Endothelial cell of umbilical vein (primary cell): ENCODE measurements around the gene WDR31. TPM values are rescaled to one million over a fixed set of nuclear protein-coding genes. Genes with fewer than 3 reads are reported as not detected.

Source experiments
- BruUV-seq: library from RNA; stranded (reverse); fragments of 400-500 nt; replicated peaks from 2 replicates; lab custom pipeline; 2021; lab: Mats Ljungman, UMichigan
- CTCF ChIA-PET: fragments of 300-600, 350-600 bp; sonication (Branson Sonifier 250); formaldehyde crosslinking; loops from one replicate; lab custom pipeline; 2021; ENCODE audit warnings: antibody characterized with exemption, inconsistent platforms; lab: Charles Lee
- POLR2A ChIA-PET: fragments of 300-600, 350-600 bp; sonication (Branson Sonifier 250); formaldehyde crosslinking; loops from one replicate; lab custom pipeline; 2021; ENCODE audit warnings: antibody characterized with exemption, inconsistent platforms; lab: Charles Lee
- DNase-seq: peaks from one replicate; pipeline ENCODE4 v3.0.0-alpha.2; 2011; ENCODE audit warnings: low read depth, low spot score
- FAIRE-seq: peaks from 2 replicates; lab custom pipeline; 2011; peaks lifted over from hg19 to GRCh38; lab: Jason Lieb, UNC
- H2AFZ ChIP-seq: 2 replicates; pipeline ENCODE4 v1.6.0; 2012; ENCODE audit warnings: low read depth, low read length, control low read depth, inconsistent platforms
- H3K27ac ChIP-seq: 2 replicates; pipeline ENCODE4 v1.5.1; 2011; ENCODE audit warnings: low read depth, mild to moderate bottlenecking, control low read depth, low read length, moderate library complexity; ENCODE audit not compliant: insufficient read depth
- H3K27me3 ChIP-seq, 2 experiments: 2 replicates each; pipeline versions ENCODE4 v1.6.0 to v1.6.1; 2011; ENCODE audit warnings: low read length in 2 of 2, mixed read lengths in 1 of 2; ENCODE audit not compliant: control insufficient read depth in 2 of 2, insufficient read depth in 2 of 2
- H3K36me3 ChIP-seq, 2 experiments: 2 replicates in 1 of 2; 3 replicates in 1 of 2; pipeline ENCODE4 v1.5.1; 2011; ENCODE audit warnings: low read length in 2 of 2, mild to moderate bottlenecking in 1 of 2, moderate library complexity in 1 of 2; ENCODE audit not compliant: control insufficient read depth in 2 of 2, insufficient read depth in 2 of 2; ENCODE audit errors: extremely low read depth in 1 of 2
- H3K4me1 ChIP-seq: 3 replicates; pipeline ENCODE4 v1.5.1; 2011; ENCODE audit warnings: mild to moderate bottlenecking, low read length; ENCODE audit not compliant: control insufficient read depth, insufficient read depth; ENCODE audit errors: extremely low read depth
- H3K4me2 ChIP-seq: 2 replicates; pipeline ENCODE4 v1.6.1; 2011; ENCODE audit warnings: low read length, control low read depth, mixed read lengths; ENCODE audit not compliant: insufficient read depth
- H3K4me3 ChIP-seq, 3 experiments: fragments of 200-600 bp in 1 of 3; sonication (generic), shearing (Covaris generic) in 1 of 3; replicated peaks in 1 of 3; 2 replicates each; pipeline ENCODE4 v1.5.1; 2011 to 2016; ENCODE audit warnings: control low read depth in 3 of 3, low read length in 3 of 3, mild to moderate bottlenecking in 2 of 3, inconsistent platforms in 1 of 3, low read depth in 1 of 3, moderate library complexity in 1 of 3; ENCODE audit not compliant: insufficient read depth in 1 of 3
- H3K79me2 ChIP-seq: 2 replicates; pipeline ENCODE4 v1.6.0; 2012; ENCODE audit warnings: low read length, inconsistent platforms; ENCODE audit not compliant: control insufficient read depth, insufficient read depth
- H3K9ac ChIP-seq: replicated peaks from 2 replicates; pipeline ENCODE3; 2011; ENCODE audit warnings: low read length, control low read depth; ENCODE audit not compliant: insufficient read depth; ENCODE audit errors: extremely low read depth
- H3K9me1 ChIP-seq: replicated peaks from 3 replicates; pipeline ENCODE4 v1.6.0; 2011; ENCODE audit warnings: mild to moderate bottlenecking, low read length; ENCODE audit not compliant: control insufficient read depth, insufficient read depth; ENCODE audit errors: extremely low read depth
- H3K9me3 ChIP-seq: replicated peaks from 2 replicates; pipeline ENCODE4 v1.5.1; 2012; ENCODE audit warnings: low read length, inconsistent platforms; ENCODE audit not compliant: control insufficient read depth, insufficient read depth
- H4K20me1 ChIP-seq: replicated peaks from 2 replicates; pipeline ENCODE3; 2011; ENCODE audit warnings: mild to moderate bottlenecking, low read length; ENCODE audit not compliant: control insufficient read depth, insufficient read depth; ENCODE audit errors: extremely low read depth
- CTCF ChIP-seq, 2 donors: IDR thresholded peaks; 1 replicate in 1 of 2; 2 replicates in 1 of 2; pipeline ENCODE4 v1.5.1; 2011; ENCODE audit warnings: low read length in 2 of 2, mild to moderate bottlenecking in 2 of 2, moderate library complexity in 2 of 2, control low read depth in 1 of 2, inconsistent platforms in 1 of 2, low read depth in 1 of 2; ENCODE audit not compliant: insufficient read depth in 1 of 2; ENCODE audit errors: extremely low read depth in 1 of 2
- EZH2 ChIP-seq: IDR thresholded peaks from 2 replicates; pipeline ENCODE4 v1.6.1; 2012; ENCODE audit warnings: borderline replicate concordance, low read depth, mild to moderate bottlenecking, moderate library complexity, low read length, inconsistent platforms; ENCODE audit not compliant: severe bottlenecking
- FOS ChIP-seq: IDR thresholded peaks from 2 replicates; pipeline ENCODE4 v1.6.1; 2011; ENCODE audit warnings: mild to moderate bottlenecking, low read length, moderate library complexity, borderline replicate concordance; ENCODE audit not compliant: insufficient read depth
- GATA2 ChIP-seq: IDR thresholded peaks from 2 replicates; pipeline ENCODE4 v1.7.0; 2011; ENCODE audit warnings: low read depth, mild to moderate bottlenecking, moderate library complexity, mixed read lengths, low read length; ENCODE audit not compliant: insufficient read length, insufficient read depth
- JUN ChIP-seq: IDR thresholded peaks from 2 replicates; pipeline ENCODE4 v1.6.1; 2011; ENCODE audit warnings: borderline replicate concordance, low read depth; ENCODE audit not compliant: insufficient read length, insufficient read depth
- MAX ChIP-seq: IDR thresholded peaks from 2 replicates; pipeline ENCODE4 v1.6.1; 2011; ENCODE audit not compliant: insufficient read depth, insufficient read length
- MYC ChIP-seq: IDR thresholded peaks from one replicate; pipeline ENCODE4 v1.6.1; 2011; ENCODE audit warnings: mild to moderate bottlenecking, low read depth, low read length
- POLR2A ChIP-seq: IDR thresholded peaks from 2 replicates; pipeline ENCODE4 v1.6.1; 2012; ENCODE audit warnings: low read depth, mild to moderate bottlenecking, control low read depth, low read length
- POLR2AphosphoS5 ChIP-seq: IDR thresholded peaks from 2 replicates; pipeline ENCODE4 v1.6.1; 2012; ENCODE audit warnings: low read depth, mild to moderate bottlenecking, control low read depth, low read length, moderate library complexity; ENCODE audit not compliant: insufficient read depth
- dilution Hi-C: fragments of 300-500 bp; cut with MboI; formaldehyde crosslinking; loops from one replicate; pipeline ENCODE4 v1.15.0; 2019; ENCODE audit warnings: low sequenced_read_pairs; ENCODE audit not compliant: extremely low pct_ligation_motif_present
- intact Hi-C: fragments of 100-400 bp; cut with micrococcal nuclease; formaldehyde crosslinking; loops from one replicate; pipeline ENCODE4 v1.10.0; 2022
- polyA plus RNA-seq, 4 experiments: library from polyadenylated mRNA; depleted of rRNA in 3 of 4; stranded (reverse) in 3 of 4; unstranded in 1 of 4; fragments of >200 nt; gene quantifications; 2 replicates each; pipeline versions ENCODE4 v1.2.1 to v1.2.3, GENCODE V29; 2011 to 2012; ENCODE audit warnings: missing spikeins in 1 of 4
- total RNA-seq: library from RNA; stranded (reverse); gene quantifications from 2 replicates; pipeline ENCODE4 v1.2.3, GENCODE V29; 2021

WDR31 gene
- total and polyA plus RNA-seq, 2 donors (not counting 3 experiments of a cell fraction or from before 2014, with no cell fraction given), result 0.22 to 1.00 TPM

GRCh38 chr9:113311961-113312360, 28.1 kb downstream of the WDR31 start:
- no peak overlapping the region for H3K9ac ChIP-seq
- no peaks in the 10 kb centered on the region for H3K36me3 ChIP-seq
- dilution Hi-C loops (no loop called here), intact Hi-C loops (no loop called here)
- CTCF ChIA-PET, result interaction anchor here (1.4 to 4.2 kb wide), 3 partner anchors 24 to 346 kb away, joined by 4 to 14 read pairs (median 14); no protein-coding TSS in a partner anchor
- H2AFZ ChIP-seq, result no peak overlapping the region
- POLR2A ChIA-PET, result no interaction called here
- no peak for FAIRE-seq
- no peaks in the 10 kb centered on the region for H3K9me1 ChIP-seq
- no peak overlapping the region for H3K4me3 ChIP-seq
- no peaks in the 10 kb centered on the region for H3K27me3 ChIP-seq
- no peaks in the 10 kb centered on the region for H3K79me2 ChIP-seq
- H3K4me1 ChIP-seq, result no peaks in the 10 kb centered on the region
- no peak for DNase-seq
- H3K9me3 ChIP-seq, result no peaks in the 10 kb centered on the region
- H3K27ac ChIP-seq, result no peak overlapping the region
- H4K20me1 ChIP-seq, result no peaks in the 10 kb centered on the region
- TF ChIP-seq POLR2A, result no peak
- no peak for TF ChIP-seq FOS
- no peak for TF ChIP-seq MYC
- no peak for TF ChIP-seq EZH2
- TF ChIP-seq MAX, result no peak
- TF ChIP-seq JUN, result no peak
- no peak for TF ChIP-seq GATA2
- no peak for TF ChIP-seq POLR2AphosphoS5
- H3K4me2 ChIP-seq, result no peak overlapping the region
- BruUV-seq, result no TSS peak

- H3K4me3 ChIP-seq, result no peak overlapping the region
- DNase-seq, result peak; percentile 10
- no peak for TF ChIP-seq GATA2
- TF ChIP-seq EZH2, result no peak
- TF ChIP-seq MYC, result no peak
- no peak for TF ChIP-seq JUN
- no peak for TF ChIP-seq CTCF (IDR thresholded peaks at IDR 0.05; ENCODE audit: extremely low read depth in 1 of 2, insufficient read depth in 1 of 2, low read depth in 1 of 2, low read length in 2 of 2)
- H2AFZ ChIP-seq, result no peak overlapping the region
- H3K27ac ChIP-seq, result no peak overlapping the region
- no peaks in the 10 kb centered on the region for H3K9me1 ChIP-seq
- no peak overlapping the region for H3K4me2 ChIP-seq
- H3K9ac ChIP-seq, result no peak overlapping the region
- H3K9me3 ChIP-seq, result no peaks in the 10 kb centered on the region
- FAIRE-seq, result no peak
- no peaks in the 10 kb centered on the region for H3K79me2 ChIP-seq
- ChIA-PET POLR2A (no interaction called here), CTCF (interaction anchor here (0.8 to 4.2 kb wide), 6 partner anchors 91 to 772 kb away, joined by 3 to 14 read pairs (median 6); partner anchors contain the start of gene ALAD)
- dilution Hi-C loops (no loop called here), intact Hi-C loops (no loop called here)
- BruUV-seq, result no TSS peak
- H3K36me3 ChIP-seq, result no peaks in the 10 kb centered on the region
- no peaks in the 10 kb centered on the region for H3K27me3 ChIP-seq
- no peaks in the 10 kb centered on the region for H3K4me1 ChIP-seq
- H4K20me1 ChIP-seq, result no peaks in the 10 kb centered on the region
Observed at GRCh38 chr9:113310538-113310937, 29.5 kb downstream of the WDR31 start.
